IMR-90 (cell line): ENCODE measurements around the gene GRIK3. TPM values are rescaled to one million over a fixed set of nuclear protein-coding genes. Genes with fewer than 3 reads are reported as not detected.

ENCODE experiments used
- ATAC-seq: fragments of 200-7000 bp; cut with Tn5 transposase; 2 replicates; pipeline ENCODE4 v1.9.1; 2020; ENCODE audit warnings: low read depth, mild to moderate bottlenecking, moderate library complexity
- BruUV-seq: library from RNA; stranded (reverse); fragments of 400-500 nt; replicated peaks from 2 replicates; lab custom pipeline; 2021; lab: Mats Ljungman, UMichigan
- CTCF ChIA-PET: fragments of 300-600 bp; formaldehyde crosslinking; extraction: SDS; loops from one replicate; lab custom pipeline; 2021; ENCODE audit warnings: antibody characterized with exemption; lab: Yijun Ruan, JAX
- POLR2A ChIA-PET: fragments of 300-600 bp; sonication (Branson Sonifier 250); formaldehyde crosslinking; loops from one replicate; lab custom pipeline; 2022; ENCODE audit warnings: antibody characterized with exemption; ENCODE audit not compliant: unreplicated experiment; lab: Charles Lee
- DNase-seq: peaks from one replicate; pipeline ENCODE4 v3.0.0; 2013
- H2AFZ ChIP-seq: replicated peaks from 2 replicates; pipeline ENCODE3; 2013; ENCODE audit warnings: low read length, mild to moderate bottlenecking; ENCODE audit not compliant: poor library complexity
- H2AK5ac ChIP-seq: 2 replicates; pipeline ENCODE4 v1.6.1; 2013; ENCODE audit warnings: low read depth, low read length, inconsistent platforms
- H2AK9ac ChIP-seq: replicated peaks from 2 replicates; pipeline ENCODE3; 2013; ENCODE audit warnings: mild to moderate bottlenecking, low read depth, low read length, moderate library complexity; ENCODE audit not compliant: poor library complexity
- H2BK120ac ChIP-seq: 2 replicates; pipeline ENCODE4 v1.6.1; 2013; ENCODE audit warnings: low read depth, low read length, inconsistent platforms
- H2BK15ac ChIP-seq: 3 replicates; pipeline ENCODE4 v1.6.1; 2013; ENCODE audit warnings: low read depth, low read length, inconsistent platforms
- H2BK20ac ChIP-seq: 2 replicates; pipeline ENCODE4 v1.6.1; 2013; ENCODE audit warnings: low read depth, mild to moderate bottlenecking, inconsistent platforms, low read length, moderate library complexity
- H2BK5ac ChIP-seq: 2 replicates; pipeline ENCODE4 v1.6.1; 2013; ENCODE audit warnings: mild to moderate bottlenecking, low read depth, low read length, inconsistent platforms; ENCODE audit not compliant: poor library complexity, severe bottlenecking
- H3K14ac ChIP-seq: replicated peaks from 2 replicates; pipeline ENCODE4 v1.6.1; 2013; ENCODE audit warnings: low read depth, low read length, inconsistent platforms
- H3K18ac ChIP-seq: 2 replicates; pipeline ENCODE4 v1.6.1; 2013; ENCODE audit warnings: low read depth, low read length, control low read depth
- H3K23ac ChIP-seq: 2 replicates; pipeline ENCODE4 v1.6.1; 2013; ENCODE audit warnings: low read depth, low read length, inconsistent platforms
- H3K27ac ChIP-seq: 2 replicates; pipeline ENCODE4 v1.5.1; 2013; ENCODE audit warnings: mild to moderate bottlenecking, control low read depth, low read length; ENCODE audit not compliant: insufficient read depth
- H3K27me3 ChIP-seq: 2 replicates; pipeline ENCODE4 v1.6.1; 2013; ENCODE audit warnings: low read length; ENCODE audit not compliant: control insufficient read depth, insufficient read depth
- H3K36me3 ChIP-seq: 2 replicates; pipeline ENCODE4 v1.6.1; 2013; ENCODE audit warnings: low read length, mixed read lengths; ENCODE audit not compliant: control insufficient read depth, insufficient read depth
- H3K4ac ChIP-seq: 2 replicates; pipeline ENCODE4 v1.6.1; 2013; ENCODE audit warnings: low read depth, low read length, inconsistent platforms
- H3K4me1 ChIP-seq: 2 replicates; pipeline ENCODE4 v1.6.1; 2013; ENCODE audit warnings: low read length, mixed read lengths; ENCODE audit not compliant: control insufficient read depth, insufficient read depth
- H3K4me2 ChIP-seq: 2 replicates; pipeline ENCODE4 v1.6.1; 2013; ENCODE audit warnings: low read depth, mild to moderate bottlenecking, control low read depth, low read length, moderate library complexity
- H3K4me3 ChIP-seq: 2 replicates; pipeline ENCODE4 v1.5.1; 2013; ENCODE audit warnings: low read depth, mild to moderate bottlenecking, control low read depth, low read length, moderate library complexity; ENCODE audit not compliant: insufficient read depth
- H3K56ac ChIP-seq: 2 replicates; pipeline ENCODE4 v1.6.1; 2013; ENCODE audit warnings: low read length, inconsistent platforms; ENCODE audit not compliant: insufficient read depth; ENCODE audit errors: extremely low read depth
- H3K79me1 ChIP-seq, 2 experiments: 2 replicates each; pipeline ENCODE4 v1.6.1; 2013; ENCODE audit warnings: low read length in 2 of 2, inconsistent platforms in 1 of 2, low read depth in 1 of 2
- H3K9ac ChIP-seq: 2 replicates; pipeline ENCODE4 v1.6.1; 2013; ENCODE audit warnings: low read depth, low read length, control low read depth
- H3K9me1 ChIP-seq: 2 replicates; pipeline ENCODE4 v1.6.1; 2013; ENCODE audit warnings: low read length, inconsistent platforms; ENCODE audit not compliant: insufficient read depth
- H3K9me3 ChIP-seq: 2 replicates; pipeline ENCODE4 v1.6.1; 2013; ENCODE audit warnings: low read length; ENCODE audit not compliant: control insufficient read depth, insufficient read depth
- H4K20me1 ChIP-seq: 2 replicates; pipeline ENCODE4 v1.6.1; 2013; ENCODE audit warnings: low read length, inconsistent platforms; ENCODE audit not compliant: insufficient read depth
- H4K5ac ChIP-seq: 2 replicates; pipeline ENCODE4 v1.6.1; 2013; ENCODE audit warnings: mild to moderate bottlenecking, low read depth, low read length, control low read depth
- H4K8ac ChIP-seq, 2 experiments: 2 replicates each; pipeline ENCODE4 v1.6.1; 2013; ENCODE audit warnings: low read depth in 2 of 2, low read length in 2 of 2, control low read depth in 1 of 2, inconsistent platforms in 1 of 2
- H4K91ac ChIP-seq: 2 replicates; pipeline ENCODE4 v1.6.1; 2013; ENCODE audit warnings: low read depth, low read length, inconsistent platforms; ENCODE audit not compliant: insufficient read depth
- CEBPB ChIP-seq: IDR thresholded peaks from 2 replicates; pipeline ENCODE4 v1.6.1; 2012; ENCODE audit warnings: low read depth, low read length, improper control_type of control experiment
- MAFK ChIP-seq: IDR thresholded peaks from 2 replicates; pipeline ENCODE4 v1.6.1; 2012; ENCODE audit warnings: low read depth, low read length, improper control_type of control experiment
- MXI1 ChIP-seq: IDR thresholded peaks from 2 replicates; pipeline ENCODE4 v1.6.1; 2012; ENCODE audit warnings: low read depth, mild to moderate bottlenecking, low read length, moderate library complexity, borderline replicate concordance
- RCOR1 ChIP-seq: IDR thresholded peaks from 2 replicates; pipeline ENCODE4 v1.6.1; 2012; ENCODE audit warnings: mild to moderate bottlenecking, low read length, improper control_type of control experiment; ENCODE audit not compliant: insufficient replicate concordance
- RFX5 ChIP-seq: IDR thresholded peaks from 2 replicates; pipeline ENCODE4 v1.8.0; 2012; ENCODE audit warnings: low read depth, mild to moderate bottlenecking, low read length, moderate library complexity
- SMC3 ChIP-seq: fragments of 150-350 bp; IDR thresholded peaks from 2 replicates; pipeline ENCODE4 v1.6.1; 2016; ENCODE audit warnings: low read depth, mild to moderate bottlenecking, antibody characterized with exemption, low read length, moderate library complexity
- WGBS, 2 experiments: methylation state at CpG; one replicate each; pipeline versions ENCODE4 v1.1.5 to v1.1.7; 2013; ENCODE audit warnings: missing lambda C conversion rate in 2 of 2; ENCODE audit not compliant: insufficient read length in 1 of 2; ENCODE audit errors: extremely low coverage in 2 of 2; 5-methylcytosine and 5-hydroxymethylcytosine counted together
- dilution Hi-C: fragments of 300-500 bp; cut with HindIII; formaldehyde crosslinking; loops from one replicate; pipeline ENCODE4 v1.14.3; 2018; ENCODE audit warnings: low sequenced_read_pairs; ENCODE audit not compliant: unreplicated experiment
- in situ Hi-C: fragments of 300-500 bp; cut with MboI; formaldehyde crosslinking; loops from 3 replicates; pipeline ENCODE4 v1.14.3; 2019; ENCODE audit warnings: low sequenced_read_pairs, inconsistent platforms, mixed read lengths
- intact Hi-C: fragments of 100-400 bp; cut with micrococcal nuclease; formaldehyde crosslinking; loops from 2 replicates; pipeline ENCODE4 v1.10.0; 2022
- polyA plus RNA-seq, 3 experiments: library from polyadenylated mRNA; depleted of rRNA; stranded (reverse); fragments of >200 nt; gene quantifications; 2 replicates each; pipeline ENCODE4 v1.2.3, GENCODE V29; 2012; ENCODE audit warnings: low replicate concordance in 1 of 3
- total RNA-seq: library from RNA; depleted of rRNA; stranded (reverse); fragments of >200 nt; gene quantifications from 2 replicates; pipeline ENCODE4 v1.2.3, GENCODE V29; 2012
- TF ChIP-seq, protein P1 (sequence below): fragments of 150-350 bp; IDR thresholded peaks from 2 replicates; pipeline ENCODE4 v1.6.1; 2017; ENCODE audit warnings: mild to moderate bottlenecking, antibody characterized with exemption, low read length, low read depth
- TF ChIP-seq, protein P2 (sequence below): fragments of 150-350 bp; IDR thresholded peaks from 2 replicates; pipeline ENCODE4 v1.6.1; 2016; ENCODE audit warnings: low read depth, mild to moderate bottlenecking, low read length, moderate library complexity, borderline replicate concordance

GRIK3 gene
- total and polyA plus RNA-seq, 2 of the 4 experiments (the other 2 are of a cell fraction), result not detected

DNA sequence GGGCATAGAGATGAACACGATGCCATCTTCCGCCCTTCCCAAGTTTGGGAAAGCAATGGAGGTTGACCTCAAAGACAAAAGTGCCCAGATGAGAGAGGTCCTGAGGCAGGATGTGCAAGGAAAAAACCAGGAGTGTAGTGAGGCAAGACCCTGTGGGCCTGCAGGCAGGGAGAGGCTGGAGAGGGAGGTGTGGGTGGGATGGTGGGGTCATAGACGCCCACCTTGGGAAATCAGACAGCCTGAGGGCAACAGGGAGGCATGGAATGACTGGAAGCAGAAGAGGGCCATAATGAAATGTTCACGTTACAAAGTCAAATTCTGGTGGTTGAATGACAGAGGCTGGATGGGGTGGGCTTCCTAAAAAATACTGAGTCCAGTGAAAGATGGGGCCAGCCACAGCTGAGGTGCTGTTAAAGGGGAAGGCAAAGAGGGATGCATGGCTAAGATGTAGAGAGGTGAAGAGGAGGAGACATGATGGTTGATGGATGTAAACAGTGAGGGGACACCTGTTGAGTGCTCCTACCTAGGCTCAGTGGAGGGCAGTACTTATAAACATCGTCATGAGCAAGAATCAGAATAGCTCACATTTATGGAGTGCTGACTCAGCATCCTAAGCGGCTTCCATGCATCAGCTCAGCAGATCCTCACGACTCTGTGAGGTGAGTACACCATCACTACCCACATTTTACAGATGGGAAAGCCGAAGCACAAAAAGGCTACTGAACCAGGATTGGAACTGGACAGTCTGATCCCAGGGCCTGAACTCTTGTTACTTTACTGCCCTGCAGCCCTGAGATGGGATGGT, 42.0 kb downstream of the GRIK3 start:
- H4K91ac ChIP-seq, result no peak overlapping the region
- WGBS, 2 experiments, result 49% methylated on average over 3 of the region's 8 CpGs; no CpG with 5 or more reads in 1 of the 2 experiments
- dilution Hi-C loops, result no loop called here

More for the DNA sequence above, 42.0 kb downstream of the GRIK3 start:
- ChIA-PET POLR2A (no interaction called here), CTCF (no interaction called here)
- Histone ChIP-seq H2AFZ (no peak overlapping the region), H4K8ac (no peak overlapping the region), H3K27ac (no peak overlapping the region), H3K4me3 (no peak overlapping the region), H3K9me1 (no peaks in the 10 kb centered on the region), H3K4me1 (no peaks in the 10 kb centered on the region), H3K23ac (no peak overlapping the region), H3K36me3 (no peaks in the 10 kb centered on the region), H3K18ac (no peak overlapping the region), H3K9me3 (no peaks in the 10 kb centered on the region), H3K4me2 (no peak overlapping the region), H3K56ac (no peak overlapping the region), H4K5ac (no peak overlapping the region), H2AK9ac (no peak overlapping the region), H3K79me1 (no peaks in the 10 kb centered on the region), H2BK20ac (no peak overlapping the region), H3K9ac (no peak overlapping the region), H2BK15ac (no peak overlapping the region), H3K14ac (no peak overlapping the region), H3K4ac (no peak overlapping the region), H4K20me1 (no peaks in the 10 kb centered on the region), H2BK120ac (no peak overlapping the region), H3K27me3 (no peaks in the 10 kb centered on the region; the same call in 1 of the 2 replicates), H2AK5ac (no peak overlapping the region), H2BK5ac (no peak overlapping the region)
- intact Hi-C loops (no loop called here), in situ Hi-C loops (no loop called here)
- no peak for TF ChIP-seq CEBPB
- TF ChIP-seq MAFK, result peak; percentile 97
- TF ChIP-seq, protein P1, sequence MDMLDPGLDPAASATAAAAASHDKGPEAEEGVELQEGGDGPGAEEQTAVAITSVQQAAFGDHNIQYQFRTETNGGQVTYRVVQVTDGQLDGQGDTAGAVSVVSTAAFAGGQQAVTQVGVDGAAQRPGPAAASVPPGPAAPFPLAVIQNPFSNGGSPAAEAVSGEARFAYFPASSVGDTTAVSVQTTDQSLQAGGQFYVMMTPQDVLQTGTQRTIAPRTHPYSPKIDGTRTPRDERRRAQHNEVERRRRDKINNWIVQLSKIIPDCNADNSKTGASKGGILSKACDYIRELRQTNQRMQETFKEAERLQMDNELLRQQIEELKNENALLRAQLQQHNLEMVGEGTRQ, result no peak
- TF ChIP-seq RFX5, result no peak
- TF ChIP-seq MXI1, result no peak
- TF ChIP-seq SMC3, result no peak
- no peak for TF ChIP-seq RCOR1
- TF ChIP-seq, protein P2, sequence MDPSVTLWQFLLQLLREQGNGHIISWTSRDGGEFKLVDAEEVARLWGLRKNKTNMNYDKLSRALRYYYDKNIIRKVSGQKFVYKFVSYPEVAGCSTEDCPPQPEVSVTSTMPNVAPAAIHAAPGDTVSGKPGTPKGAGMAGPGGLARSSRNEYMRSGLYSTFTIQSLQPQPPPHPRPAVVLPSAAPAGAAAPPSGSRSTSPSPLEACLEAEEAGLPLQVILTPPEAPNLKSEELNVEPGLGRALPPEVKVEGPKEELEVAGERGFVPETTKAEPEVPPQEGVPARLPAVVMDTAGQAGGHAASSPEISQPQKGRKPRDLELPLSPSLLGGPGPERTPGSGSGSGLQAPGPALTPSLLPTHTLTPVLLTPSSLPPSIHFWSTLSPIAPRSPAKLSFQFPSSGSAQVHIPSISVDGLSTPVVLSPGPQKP, result no peak
- DNase-seq (no peak), ATAC-seq (no peak)
- no TSS peak for BruUV-seq
